GM12878 (cell line): ENCODE results near the gene UGT1A8. TPM values are rescaled to one million over a fixed set of nuclear protein-coding genes. Genes with fewer than 3 reads are reported as not detected.

Experiments used
- ATAC-seq: fragments of 200-7000 bp; cut with Tn5 transposase; 3 replicates; pipeline ENCODE4 v1.9.1; 2020; ENCODE audit warnings: mild to moderate bottlenecking, moderate library complexity
- BruUV-seq: library from RNA; stranded (reverse); fragments of 400-500 nt; replicated peaks from 2 replicates; lab custom pipeline; 2021; lab: Mats Ljungman, UMichigan
- CTCF ChIA-PET: fragments of 300-600 bp; sonication (Branson Sonifier 250); formaldehyde crosslinking; extraction: SDS; loops from one replicate; lab custom pipeline; 2021; ENCODE audit warnings: inconsistent platforms; lab: Yijun Ruan, JAX
- POLR2A ChIA-PET: fragments of 350-600 bp; formaldehyde crosslinking; extraction: SDS; loops from one replicate; lab custom pipeline; 2021; ENCODE audit warnings: inconsistent platforms; lab: Charles Lee
- RAD21 ChIA-PET: fragments of 300-600 bp; sonication (Branson Sonifier 250); formaldehyde crosslinking; loops from one replicate; lab custom pipeline; 2023; ENCODE audit warnings: antibody characterized with exemption; ENCODE audit not compliant: unreplicated experiment; lab: Charles Lee
- SMC1A ChIA-PET: fragments of 300-600 bp; sonication (Branson Sonifier 250); formaldehyde crosslinking; loops from one replicate; lab custom pipeline; 2023; ENCODE audit not compliant: unreplicated experiment, uncharacterized antibody; lab: Charles Lee
- DNase-seq: peaks from one replicate; pipeline ENCODE4 v3.0.0-alpha.2; 2011; ENCODE audit warnings: low read depth, low spot score
- FAIRE-seq: peaks from 3 replicates; lab custom pipeline; 2011; peaks lifted over from hg19 to GRCh38; lab: Jason Lieb, UNC
- H2AFZ ChIP-seq: 2 replicates; pipeline ENCODE4 v1.6.0; 2011; ENCODE audit warnings: low read depth, low read length, control low read depth; ENCODE audit not compliant: control insufficient read depth
- H3K27ac ChIP-seq: 2 replicates; pipeline ENCODE4 v1.5.1; 2011; ENCODE audit warnings: control low read depth; ENCODE audit not compliant: control insufficient read depth, insufficient read depth
- H3K27me3 ChIP-seq, 2 experiments: replicated peaks in 1 of 2; 2 replicates each; pipeline versions ENCODE4 v1.6.0 to v1.6.1; 2011; ENCODE audit warnings: low read length in 1 of 2; ENCODE audit not compliant: control insufficient read depth in 2 of 2, insufficient read depth in 2 of 2
- H3K36me3 ChIP-seq, 2 experiments: 2 replicates each; pipeline ENCODE4 v1.5.1; 2011; ENCODE audit warnings: low read length in 1 of 2; ENCODE audit not compliant: control insufficient read depth in 2 of 2, insufficient read depth in 2 of 2
- H3K4me1 ChIP-seq: 2 replicates; pipeline ENCODE4 v1.6.1; 2011; ENCODE audit warnings: mild to moderate bottlenecking, low read length, moderate library complexity, mixed read lengths; ENCODE audit not compliant: control insufficient read depth, insufficient read depth
- H3K4me2 ChIP-seq: 2 replicates; pipeline ENCODE4 v1.6.0; 2011; ENCODE audit warnings: control low read depth; ENCODE audit not compliant: control insufficient read depth, insufficient read depth
- H3K4me3 ChIP-seq: fragments of 200-600 bp; sonication (generic); 2 replicates; pipeline ENCODE4 v1.5.1; 2016
- H3K79me2 ChIP-seq: 2 replicates; pipeline ENCODE4 v1.6.0; 2011; ENCODE audit warnings: low read length; ENCODE audit not compliant: control insufficient read depth, insufficient read depth
- H3K9ac ChIP-seq: 2 replicates; pipeline ENCODE4 v1.8.0; 2011; ENCODE audit warnings: low read length, control low read depth, mixed read lengths; ENCODE audit not compliant: control insufficient read depth, insufficient read depth
- H3K9me3 ChIP-seq: replicated peaks from 3 replicates; pipeline ENCODE4 v1.5.1; 2011; ENCODE audit warnings: mild to moderate bottlenecking, low read length; ENCODE audit not compliant: control insufficient read depth, insufficient read depth
- H4K20me1 ChIP-seq: 2 replicates; pipeline ENCODE4 v1.6.0; 2011; ENCODE audit not compliant: control insufficient read depth, insufficient read depth
- IRF5 ChIP-seq: fragments of 450-650 bp; IDR thresholded peaks from 2 replicates; pipeline ENCODE4 v1.6.1; 2017; ENCODE audit warnings: borderline replicate concordance
- PAX5 ChIP-seq: IDR thresholded peaks from 2 replicates; pipeline ENCODE4 v1.6.1; 2011; ENCODE audit warnings: low read depth, low read length, borderline replicate concordance
- PML ChIP-seq: IDR thresholded peaks from 2 replicates; pipeline ENCODE4 v1.6.1; 2012; ENCODE audit warnings: low read length, inconsistent platforms
- RB1 ChIP-seq: fragments of 450-650 bp; formaldehyde crosslinking; IDR thresholded peaks from 2 replicates; pipeline ENCODE4 v1.6.1; 2017; ENCODE audit warnings: mild to moderate bottlenecking, borderline replicate concordance
- REST ChIP-seq: IDR thresholded peaks from 2 replicates; pipeline ENCODE4 v1.6.1; 2012; ENCODE audit warnings: mild to moderate bottlenecking, low read depth, low read length
- RFX5 ChIP-seq: IDR thresholded peaks from 2 replicates; pipeline ENCODE4 v1.6.1; 2011; ENCODE audit warnings: low read depth, low read length, improper control_type of control experiment
- SMAD1 ChIP-seq: fragments of 450-650 bp; IDR thresholded peaks from 2 replicates; pipeline ENCODE4 v1.6.1; 2018; ENCODE audit warnings: mild to moderate bottlenecking, low read depth; ENCODE audit not compliant: partially characterized antibody
- SUPT20H ChIP-seq: IDR thresholded peaks from 2 replicates; pipeline ENCODE4 v1.6.1; 2011; ENCODE audit warnings: low read depth, mild to moderate bottlenecking, low read length, moderate library complexity, borderline replicate concordance; ENCODE audit not compliant: control insufficient read depth
- WGBS: methylation state at CpG from one replicate; pipeline ENCODE4 v1.1.6; 2016; ENCODE audit warnings: low lambda C conversion rate; ENCODE audit not compliant: insufficient replicate concordance, insufficient coverage; ENCODE audit errors: missing lambda C conversion rate; 5-methylcytosine and 5-hydroxymethylcytosine counted together
- in situ Hi-C: fragments of 300-500 bp; cut with MboI; formaldehyde crosslinking; loops from 9 replicates; pipeline ENCODE4 v1.14.3; 2018; ENCODE audit warnings: mixed read lengths
- intact Hi-C: fragments of 100-400 bp; cut with micrococcal nuclease; formaldehyde crosslinking; loops from one replicate; pipeline ENCODE4 v1.14.2; 2022; ENCODE audit not compliant: unreplicated experiment
- polyA plus RNA-seq, 11 experiments: library from polyadenylated mRNA; depleted of rRNA in 4 of 11; unstranded in 6 of 11; stranded (reverse) in 5 of 11; fragments of >200 nt; fragmentation: Nextera tagmentation in 4 of 11; fragmentation: Illumina TruSeq in 1 of 11; extraction: Ambion mirVana in 4 of 11; extraction: Trizol in 1 of 11; gene quantifications; 1 replicate in 1 of 11; 2 replicates in 10 of 11; pipeline versions ENCODE4 v1.2.1 to v1.2.3, GENCODE V29; 2011 to 2016; ENCODE audit warnings: inconsistent platforms in 2 of 11, missing spikeins in 2 of 11, low read depth in 1 of 11
- total RNA-seq, 4 experiments: library from RNA; depleted of rRNA in 3 of 4; stranded (reverse); fragments of >200 nt in 3 of 4; fragmentation: Illumina TruSeq in 1 of 4; extraction: Trizol in 1 of 4; gene quantifications; 2 replicates each; pipeline versions ENCODE4 v1.2.1 to v1.2.3, GENCODE V29; 2013 to 2021

Gene UGT1A8
- total and polyA plus RNA-seq, 10 of the 15 experiments (the other 5 are each of a cell fraction or from before 2014, with no cell fraction given) = not detected

- RAD21 ChIA-PET = no interaction called here
- 29% methylated on average over 11 of the region's 11 CpGs for WGBS
- DNase-seq (no peak), ATAC-seq (no peak), FAIRE-seq (no peak)
- Histone ChIP-seq H3K36me3 (no peaks in the 10 kb centered on the region), H3K9me3 (no peaks in the 10 kb centered on the region), H3K9ac (no peak overlapping the region), H3K27me3 (no peaks in the 10 kb centered on the region; a peak in 3 of 4 replicates), H3K27ac (no peak overlapping the region), H3K79me2 (no peaks in the 10 kb centered on the region), H3K4me1 (no peaks in the 10 kb centered on the region), H3K4me2 (no peak overlapping the region), H4K20me1 (no peaks in the 10 kb centered on the region), H2AFZ (no peak overlapping the region), H3K4me3 (no peak overlapping the region)
- CTCF ChIA-PET = no interaction called here
- SMC1A ChIA-PET = no interaction called here
- TF ChIP-seq PML (no peak), RB1 (no peak), PAX5 (no peak)
- intact Hi-C loops (no loop called here), in situ Hi-C loops (no loop called here)
- no TSS peak for BruUV-seq
- POLR2A ChIA-PET = no interaction called here
Measured at GRCh38 chr2:233817995-233818638, 200.7 kb downstream of the UGT1A8 start.

GRCh38 chr2:233818639-233819621 lies 201.5 kb downstream of the UGT1A8 start:
- Histone ChIP-seq H3K9ac (no peak overlapping the region), H3K9me3 (no peaks in the 10 kb centered on the region), H4K20me1 (no peaks in the 10 kb centered on the region), H3K36me3 (no peaks in the 10 kb centered on the region), H3K4me1 (no peaks in the 10 kb centered on the region), H3K27ac (no peak overlapping the region), H3K4me3 (no peak overlapping the region), H3K79me2 (no peaks in the 10 kb centered on the region), H3K4me2 (no peak overlapping the region), H2AFZ (no peak overlapping the region), H3K27me3 (no peaks in the 10 kb centered on the region; a peak in 3 of 4 replicates)
- 8% methylated on average over 17 of the region's 17 CpGs for WGBS
- DNase-seq (no peak), FAIRE-seq (no peak), ATAC-seq (no peak)
- RAD21 ChIA-PET = no interaction called here
- no TSS peak for BruUV-seq
- intact Hi-C loops (no loop called here), in situ Hi-C loops (no loop called here)
- TF ChIP-seq RFX5 (no peak), SMAD1 (no peak), IRF5 (no peak), SUPT20H (no peak), REST (no peak)
- POLR2A ChIA-PET = no interaction called here
- CTCF ChIA-PET = interaction anchor here (0.5 kb wide), 1 partner anchor 24 kb away, joined by 3 read pairs; no protein-coding TSS in a partner anchor
- SMC1A ChIA-PET = no interaction called here
